ENCODE results near the gene PAPPA2. TPM values are rescaled to one million over a fixed set of nuclear protein-coding genes. Genes with fewer than 3 reads are reported as not detected.

PAPPA2 gene
- total and polyA plus RNA-seq, 9 of the 15 experiments (the other 6 are each of a cell fraction or from before 2014, with no cell fraction given): 0.01 to 0.15 (median 0.05) TPM; not detected in 2

DNA sequence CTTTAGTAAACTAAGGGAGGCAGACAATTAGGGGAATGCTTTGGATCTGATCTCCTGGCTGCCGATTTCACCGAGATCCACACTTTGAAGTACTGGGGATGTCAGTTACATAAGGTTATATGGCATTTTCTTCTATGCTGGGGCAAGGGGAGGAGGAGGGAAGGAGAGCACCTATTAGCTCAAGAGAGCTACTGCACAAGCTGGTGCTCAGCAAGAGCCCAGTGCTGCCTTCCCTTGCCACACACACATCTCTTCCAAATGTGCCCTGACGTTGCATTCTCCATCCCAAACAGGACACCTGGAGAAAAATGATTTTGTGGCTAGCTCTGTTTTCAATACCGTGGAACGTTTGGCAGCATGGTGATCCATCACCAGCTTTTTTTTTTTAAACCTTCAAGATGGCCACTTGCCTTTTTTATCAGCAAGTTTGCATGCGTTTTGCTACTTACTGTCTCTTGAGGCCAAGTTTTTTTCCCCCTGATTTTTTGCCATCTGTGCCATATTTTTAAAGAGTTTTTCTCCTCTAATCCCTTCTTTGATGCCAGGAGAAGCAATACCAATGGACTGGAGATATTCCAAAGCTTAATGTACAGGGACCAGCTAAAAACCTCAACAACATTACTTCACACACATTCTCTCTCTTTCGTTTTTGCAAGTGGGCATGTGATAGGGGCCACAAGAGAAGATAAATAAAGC, 66.6 kb downstream of the PAPPA2 start:
- H4K20me1 ChIP-seq (replicated peaks; ENCODE audit: control insufficient read depth, insufficient read depth, low read length): no peaks in the 10 kb centered on the region
- TF ChIP-seq TCF7L2 (IDR thresholded peaks at IDR 0.05; ENCODE audit: low read depth, low read length): no peak
- no peak for TF ChIP-seq NEUROD1 (IDR thresholded peaks at IDR 0.05; ENCODE audit: borderline replicate concordance, low read depth, low read length, partially characterized antibody)
- TF ChIP-seq, protein P1, sequence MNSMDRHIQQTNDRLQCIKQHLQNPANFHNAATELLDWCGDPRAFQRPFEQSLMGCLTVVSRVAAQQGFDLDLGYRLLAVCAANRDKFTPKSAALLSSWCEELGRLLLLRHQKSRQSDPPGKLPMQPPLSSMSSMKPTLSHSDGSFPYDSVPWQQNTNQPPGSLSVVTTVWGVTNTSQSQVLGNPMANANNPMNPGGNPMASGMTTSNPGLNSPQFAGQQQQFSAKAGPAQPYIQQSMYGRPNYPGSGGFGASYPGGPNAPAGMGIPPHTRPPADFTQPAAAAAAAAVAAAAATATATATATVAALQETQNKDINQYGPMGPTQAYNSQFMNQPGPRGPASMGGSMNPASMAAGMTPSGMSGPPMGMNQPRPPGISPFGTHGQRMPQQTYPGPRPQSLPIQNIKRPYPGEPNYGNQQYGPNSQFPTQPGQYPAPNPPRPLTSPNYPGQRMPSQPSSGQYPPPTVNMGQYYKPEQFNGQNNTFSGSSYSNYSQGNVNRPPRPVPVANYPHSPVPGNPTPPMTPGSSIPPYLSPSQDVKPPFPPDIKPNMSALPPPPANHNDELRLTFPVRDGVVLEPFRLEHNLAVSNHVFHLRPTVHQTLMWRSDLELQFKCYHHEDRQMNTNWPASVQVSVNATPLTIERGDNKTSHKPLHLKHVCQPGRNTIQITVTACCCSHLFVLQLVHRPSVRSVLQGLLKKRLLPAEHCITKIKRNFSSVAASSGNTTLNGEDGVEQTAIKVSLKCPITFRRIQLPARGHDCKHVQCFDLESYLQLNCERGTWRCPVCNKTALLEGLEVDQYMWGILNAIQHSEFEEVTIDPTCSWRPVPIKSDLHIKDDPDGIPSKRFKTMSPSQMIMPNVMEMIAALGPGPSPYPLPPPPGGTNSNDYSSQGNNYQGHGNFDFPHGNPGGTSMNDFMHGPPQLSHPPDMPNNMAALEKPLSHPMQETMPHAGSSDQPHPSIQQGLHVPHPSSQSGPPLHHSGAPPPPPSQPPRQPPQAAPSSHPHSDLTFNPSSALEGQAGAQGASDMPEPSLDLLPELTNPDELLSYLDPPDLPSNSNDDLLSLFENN (IDR thresholded peaks at IDR 0.05; ENCODE audit: low read depth in 2 of 2, low read length in 2 of 2): no peak
- TF ChIP-seq POLR3G (IDR thresholded peaks at IDR 0.05; ENCODE audit: extremely low read depth, insufficient read length, insufficient replicate concordance): no peak
- no peak for TF ChIP-seq BRF1 (IDR thresholded peaks at IDR 0.05; ENCODE audit: borderline replicate concordance, extremely low read depth, insufficient read length)
- TF ChIP-seq, protein P2, sequence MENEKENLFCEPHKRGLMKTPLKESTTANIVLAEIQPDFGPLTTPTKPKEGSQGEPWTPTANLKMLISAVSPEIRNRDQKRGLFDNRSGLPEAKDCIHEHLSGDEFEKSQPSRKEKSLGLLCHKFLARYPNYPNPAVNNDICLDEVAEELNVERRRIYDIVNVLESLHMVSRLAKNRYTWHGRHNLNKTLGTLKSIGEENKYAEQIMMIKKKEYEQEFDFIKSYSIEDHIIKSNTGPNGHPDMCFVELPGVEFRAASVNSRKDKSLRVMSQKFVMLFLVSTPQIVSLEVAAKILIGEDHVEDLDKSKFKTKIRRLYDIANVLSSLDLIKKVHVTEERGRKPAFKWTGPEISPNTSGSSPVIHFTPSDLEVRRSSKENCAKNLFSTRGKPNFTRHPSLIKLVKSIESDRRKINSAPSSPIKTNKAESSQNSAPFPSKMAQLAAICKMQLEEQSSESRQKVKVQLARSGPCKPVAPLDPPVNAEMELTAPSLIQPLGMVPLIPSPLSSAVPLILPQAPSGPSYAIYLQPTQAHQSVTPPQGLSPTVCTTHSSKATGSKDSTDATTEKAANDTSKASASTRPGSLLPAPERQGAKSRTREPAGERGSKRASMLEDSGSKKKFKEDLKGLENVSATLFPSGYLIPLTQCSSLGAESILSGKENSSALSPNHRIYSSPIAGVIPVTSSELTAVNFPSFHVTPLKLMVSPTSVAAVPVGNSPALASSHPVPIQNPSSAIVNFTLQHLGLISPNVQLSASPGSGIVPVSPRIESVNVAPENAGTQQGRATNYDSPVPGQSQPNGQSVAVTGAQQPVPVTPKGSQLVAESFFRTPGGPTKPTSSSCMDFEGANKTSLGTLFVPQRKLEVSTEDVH (IDR thresholded peaks at IDR 0.05; ENCODE audit: low read depth, partially characterized antibody): no peak
- TF ChIP-seq ZNF324 (CRISPR knock-in tag; IDR thresholded peaks at IDR 0.05): no peak
- no peak for TF ChIP-seq MAFF (IDR thresholded peaks at IDR 0.05; ENCODE audit: low read length)
- no peak for TF ChIP-seq NFXL1 (CRISPR knock-in tag; IDR thresholded peaks at IDR 0.05)
- no peak for TF ChIP-seq BHLHE40 (IDR thresholded peaks at IDR 0.05; ENCODE audit: low read length)
- no peak for TF ChIP-seq DACH1 (IDR thresholded peaks at IDR 0.05; ENCODE audit: partially characterized antibody)
- TF ChIP-seq, protein P3, sequence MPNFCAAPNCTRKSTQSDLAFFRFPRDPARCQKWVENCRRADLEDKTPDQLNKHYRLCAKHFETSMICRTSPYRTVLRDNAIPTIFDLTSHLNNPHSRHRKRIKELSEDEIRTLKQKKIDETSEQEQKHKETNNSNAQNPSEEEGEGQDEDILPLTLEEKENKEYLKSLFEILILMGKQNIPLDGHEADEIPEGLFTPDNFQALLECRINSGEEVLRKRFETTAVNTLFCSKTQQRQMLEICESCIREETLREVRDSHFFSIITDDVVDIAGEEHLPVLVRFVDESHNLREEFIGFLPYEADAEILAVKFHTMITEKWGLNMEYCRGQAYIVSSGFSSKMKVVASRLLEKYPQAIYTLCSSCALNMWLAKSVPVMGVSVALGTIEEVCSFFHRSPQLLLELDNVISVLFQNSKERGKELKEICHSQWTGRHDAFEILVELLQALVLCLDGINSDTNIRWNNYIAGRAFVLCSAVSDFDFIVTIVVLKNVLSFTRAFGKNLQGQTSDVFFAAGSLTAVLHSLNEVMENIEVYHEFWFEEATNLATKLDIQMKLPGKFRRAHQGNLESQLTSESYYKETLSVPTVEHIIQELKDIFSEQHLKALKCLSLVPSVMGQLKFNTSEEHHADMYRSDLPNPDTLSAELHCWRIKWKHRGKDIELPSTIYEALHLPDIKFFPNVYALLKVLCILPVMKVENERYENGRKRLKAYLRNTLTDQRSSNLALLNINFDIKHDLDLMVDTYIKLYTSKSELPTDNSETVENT (CRISPR knock-in tag; IDR thresholded peaks at IDR 0.05): no peak
- TF ChIP-seq FOS (IDR thresholded peaks at IDR 0.05; ENCODE audit: extremely low read depth, insufficient read length): no peak
- TF ChIP-seq SMARCA4 (IDR thresholded peaks at IDR 0.05): no peak
- H3K4me1 ChIP-seq (replicated peaks in 1 of 2; ENCODE audit: control insufficient read depth in 2 of 2, insufficient read depth in 2 of 2, low read length in 2 of 2): no peaks in the 10 kb centered on the region
- ATAC-seq: no peak
- H3K9ac ChIP-seq (ENCODE audit: insufficient read depth in 1 of 2, low read depth in 2 of 2, low read length in 2 of 2): no peak overlapping the region
- POLR2A ChIA-PET: interaction anchor here (0.6 kb wide), 1 partner anchor 9 kb away, joined by 3 read pairs; no protein-coding TSS in a partner anchor
- BruUV-seq (replicated peaks): no TSS peak
- CTCF ChIA-PET (ENCODE audit: low intra/inter-chr PET ratio): no interaction called here
- WGBS (ENCODE audit: insufficient coverage, low coverage, missing lambda C conversion rate): 0% methylated on average over 7 of the region's 7 CpGs
- no peak for DNase-seq (ENCODE audit: extremely low read depth in 1 of 4, low spot score in 3 of 4)
- intact Hi-C loops (cut with micrococcal nuclease): no loop called here
- in situ Hi-C loops (cut with MboI): no loop called here
- H3K36me3 ChIP-seq (ENCODE audit: control insufficient read depth, insufficient read depth, low read length): no peaks in the 10 kb centered on the region
- FAIRE-seq: no peak
- no peak overlapping the region for H3K4me2 ChIP-seq (ENCODE audit: insufficient read depth, low read length)
- no peak overlapping the region for H2AFZ ChIP-seq (ENCODE audit: low read depth, low read length)
- H3K27me3 ChIP-seq (ENCODE audit: control insufficient read depth in 2 of 2, insufficient read depth in 2 of 2, low read length in 2 of 2): peaks cover 0 to 6% of the 10 kb centered on the region in 2 experiments; a peak in 3 of 5 replicates
- no peaks in the 10 kb centered on the region for H3K9me1 ChIP-seq (ENCODE audit: control insufficient read depth, insufficient read depth, low read length)
- H3K79me2 ChIP-seq (ENCODE audit: control insufficient read depth, insufficient read depth, low read length): no peaks in the 10 kb centered on the region
- no peak overlapping the region for H3K27ac ChIP-seq (ENCODE audit: extremely low read depth, low read depth, low read length)
- no peak overlapping the region for H3K4me3 ChIP-seq
- no peaks in the 10 kb centered on the region for H3K9me3 ChIP-seq (replicated peaks; ENCODE audit: control insufficient read depth, insufficient read depth, low read depth, low read length)
